HG03103 (cell line): ENCODE data around the gene ENPEP.
"Not testable (repeated sequence)": the region's sequence is repeated elsewhere in the genome, so short reads cannot be mapped to it uniquely, and the experiment has no call there.

Source experiments
- ATAC-seq: cut with Tn5 transposase; IDR thresholded peaks from one replicate; pipeline ENCODE4 v1.9.1; 2021; ENCODE audit warnings: low read depth; ENCODE audit not compliant: unreplicated experiment

ENPEP gene

DNA sequence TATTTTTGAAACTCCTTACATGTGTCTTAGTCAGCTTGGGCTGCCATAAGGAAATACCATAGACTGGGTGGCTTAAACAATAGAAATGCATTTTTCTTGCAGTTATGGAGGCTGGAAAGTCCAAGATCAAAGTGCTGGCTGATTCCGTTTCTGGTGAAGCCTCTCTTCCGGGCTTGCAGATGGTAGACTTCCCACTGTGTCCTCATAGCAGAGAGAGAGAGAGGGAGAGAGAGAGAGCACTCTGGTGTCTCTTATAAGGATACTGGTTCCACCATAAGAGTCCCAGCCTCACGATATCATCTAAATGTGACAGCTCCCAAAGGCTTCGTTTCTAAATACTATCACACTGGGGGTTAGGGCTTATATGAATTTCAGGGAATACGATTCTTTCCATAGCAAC lies 39.7 kb downstream of the ENPEP start:
- no peak for ATAC-seq

DNA sequence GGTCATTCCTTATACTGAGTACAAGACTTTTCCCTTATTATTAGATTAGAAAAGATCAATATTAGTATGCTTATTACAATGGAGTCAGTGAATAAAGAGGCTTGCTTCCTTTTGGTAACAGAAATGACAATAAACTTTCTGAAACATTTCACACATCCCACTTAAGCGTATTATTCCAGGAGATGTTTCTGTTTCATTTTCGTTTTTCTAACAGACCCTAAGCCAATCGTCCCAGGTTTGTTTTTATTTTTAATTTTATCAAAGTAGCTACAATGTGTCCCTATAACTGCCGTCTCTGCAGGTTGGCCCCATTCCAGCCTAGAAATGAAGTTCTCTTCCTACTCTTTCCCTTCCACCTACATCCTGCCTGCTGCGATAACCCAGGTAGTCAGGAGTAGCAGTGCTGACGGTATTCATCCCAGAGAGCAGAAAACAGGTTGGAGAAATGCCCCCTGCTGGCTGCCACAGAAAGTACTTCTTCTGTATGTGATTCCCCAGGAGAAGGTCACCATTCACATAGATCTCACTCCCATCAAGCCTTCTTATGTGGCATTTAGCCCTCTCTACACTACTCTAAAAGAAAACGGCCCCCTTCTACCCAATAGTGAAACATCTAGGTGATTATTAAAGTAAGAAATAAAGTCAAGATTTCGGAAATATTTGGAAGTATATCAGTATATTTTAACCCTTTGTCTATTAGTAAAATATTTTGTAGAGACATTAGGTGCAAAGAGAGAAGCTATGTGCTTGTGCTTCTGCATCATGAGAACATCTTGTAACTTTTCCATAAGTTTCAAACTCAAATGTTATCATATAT lies 40.4 kb downstream of the ENPEP start:
- ATAC-seq, result peak; percentile 88

DNA sequence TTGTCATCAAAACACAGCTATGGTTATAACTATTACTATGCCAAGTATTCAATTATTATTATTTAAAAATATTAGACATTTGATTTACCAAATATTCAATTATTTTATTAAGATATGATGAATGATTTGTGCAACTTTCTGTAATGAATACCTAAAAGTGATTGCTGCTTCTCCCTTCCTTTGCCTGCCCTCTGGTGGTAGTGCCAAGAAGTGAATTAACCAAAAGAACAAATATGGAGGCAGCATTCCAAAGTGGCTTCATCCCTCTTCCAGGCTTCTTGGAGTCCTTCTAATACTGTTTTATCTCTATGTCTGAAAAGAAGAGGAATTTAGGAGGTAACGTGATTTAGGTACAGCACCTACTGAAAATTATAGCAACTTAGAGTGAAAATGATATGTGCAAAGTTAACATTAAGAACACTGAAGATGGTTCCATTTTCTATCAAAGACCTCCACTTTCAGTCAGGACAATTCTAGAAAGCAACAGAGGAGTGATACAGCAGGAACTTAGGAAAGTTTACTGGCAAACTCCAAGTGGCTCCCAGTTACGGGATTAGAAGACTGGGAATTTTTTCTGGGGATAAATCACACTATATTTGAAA lies 43.0 kb downstream of the ENPEP start:
- ATAC-seq, result no peak

DNA sequence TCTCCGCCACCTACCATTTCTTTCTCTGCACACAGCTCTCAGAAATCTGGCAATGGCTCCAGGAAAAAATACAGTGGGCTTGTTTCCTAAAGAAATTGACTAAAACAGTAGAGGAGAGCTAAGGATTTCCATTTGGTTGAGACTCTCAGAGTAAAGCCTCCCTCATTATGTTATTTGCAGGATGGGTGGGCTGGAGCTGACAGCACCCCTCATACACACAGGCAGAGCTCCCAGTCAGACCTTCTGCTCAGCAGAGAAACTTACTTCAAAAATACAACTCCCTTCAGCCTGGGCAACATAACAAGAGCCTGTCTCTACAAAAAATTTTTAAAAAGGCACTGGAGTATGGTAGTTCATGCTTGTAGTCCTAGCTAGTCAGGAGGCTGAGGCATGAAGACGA lies 44.9 kb downstream of the ENPEP start:
- no peak for ATAC-seq

DNA sequence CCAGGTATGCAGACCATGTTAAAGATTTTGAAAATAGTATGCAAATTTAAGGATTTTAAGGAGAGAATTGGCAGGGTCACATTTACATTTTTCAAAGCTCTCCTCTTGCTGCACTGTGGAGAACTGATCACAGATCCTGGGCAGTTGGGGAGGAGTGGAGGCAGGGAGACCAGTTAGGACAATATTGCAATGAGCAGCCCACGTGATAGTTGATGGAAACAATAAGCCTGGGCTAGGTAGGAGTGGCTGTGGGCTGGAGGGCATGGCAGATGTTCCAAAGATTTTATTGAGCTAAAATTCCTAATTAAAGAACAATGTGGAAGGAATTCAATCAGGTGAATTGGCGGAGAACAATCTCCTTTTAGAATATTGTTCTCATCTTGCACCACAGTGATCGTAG lies 50.6 kb downstream of the ENPEP start:
- ATAC-seq, result no peak

DNA sequence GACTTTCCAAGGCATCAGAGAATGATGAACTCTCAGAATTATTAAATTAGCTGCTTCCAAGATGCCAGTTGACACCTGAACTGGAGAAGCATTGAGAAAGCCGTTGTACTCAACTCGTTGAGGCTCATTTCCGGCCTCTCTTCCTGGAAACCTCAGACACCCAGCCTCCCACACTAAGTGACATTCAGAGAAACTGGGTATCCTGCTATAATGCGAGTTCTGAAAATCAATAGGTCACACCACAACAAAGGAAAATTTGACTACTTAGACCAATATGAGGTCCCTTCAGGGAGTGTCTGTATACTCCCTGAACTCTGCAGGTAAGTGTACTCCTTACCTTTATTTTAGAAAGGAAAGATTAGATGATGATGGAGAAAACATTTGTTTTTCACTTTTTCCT lies 51.2 kb downstream of the ENPEP start:
- no peak for ATAC-seq

DNA sequence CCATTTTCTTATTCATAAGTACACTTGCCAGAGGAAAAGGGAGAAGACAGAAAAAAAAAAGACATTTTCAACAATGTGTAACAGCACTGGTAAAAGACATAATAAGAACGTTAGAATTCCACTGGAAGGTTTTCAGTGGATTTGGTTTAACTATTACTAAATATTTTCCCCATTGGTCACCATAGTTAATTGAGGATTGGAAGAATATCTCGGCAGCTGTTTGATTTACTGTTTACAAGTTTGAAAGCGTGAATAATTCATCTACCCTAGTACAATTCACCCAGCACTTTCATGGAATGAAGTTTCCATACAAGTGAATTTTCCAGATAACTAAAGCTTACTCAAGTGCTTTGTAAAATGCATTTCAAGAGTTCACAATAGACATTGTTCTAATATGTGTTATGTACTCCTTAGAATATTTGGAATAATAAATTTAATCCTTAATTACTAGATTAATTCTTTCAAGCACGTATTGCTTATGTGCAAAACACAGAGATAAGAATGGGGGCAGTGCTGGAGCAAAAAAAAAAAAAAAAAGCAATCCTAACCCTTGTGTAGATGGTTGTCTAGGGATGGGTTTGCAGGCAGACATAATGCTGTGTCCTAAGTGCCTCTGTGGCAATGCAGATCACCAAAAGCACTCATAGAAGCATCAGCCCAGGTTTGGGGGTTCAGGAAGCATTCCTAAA lies 57.1 kb downstream of the ENPEP start:
- no peak for ATAC-seq

DNA sequence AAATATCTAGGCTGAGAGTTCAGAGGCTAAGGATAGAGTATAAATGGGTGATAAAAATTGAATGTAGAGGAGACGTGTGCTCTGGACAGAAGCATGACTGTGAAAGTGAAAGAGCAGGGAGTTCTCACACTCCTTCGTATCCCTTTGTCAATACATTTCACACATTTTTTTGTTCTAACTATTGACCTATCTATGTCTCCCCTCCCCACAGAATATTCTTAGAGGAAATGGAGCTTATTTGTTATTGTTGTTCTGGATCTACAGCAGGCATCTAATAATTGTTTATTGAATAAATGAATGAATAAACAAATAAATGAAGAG lies 57.6 kb downstream of the ENPEP start:
- ATAC-seq, result no peak

DNA sequence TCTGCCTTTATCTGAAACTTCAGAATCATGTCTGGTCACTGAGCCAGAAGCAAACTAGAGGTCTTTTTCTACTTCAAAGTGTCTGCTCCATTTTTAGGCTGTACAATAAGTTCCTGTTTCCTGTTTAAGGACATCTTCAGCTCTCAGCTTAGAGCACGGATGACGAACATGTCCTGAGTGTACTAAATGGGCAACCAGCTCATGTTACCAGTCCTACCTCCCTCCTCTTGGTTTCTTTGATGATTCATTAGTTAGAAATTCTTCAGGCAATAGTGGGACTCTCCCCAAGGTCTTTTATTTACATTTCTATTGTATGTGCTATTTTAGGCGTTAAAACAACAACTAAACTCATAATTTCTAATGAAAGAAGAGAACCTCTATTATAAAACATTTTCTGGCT lies 58.0 kb downstream of the ENPEP start:
- no peak for ATAC-seq

DNA sequence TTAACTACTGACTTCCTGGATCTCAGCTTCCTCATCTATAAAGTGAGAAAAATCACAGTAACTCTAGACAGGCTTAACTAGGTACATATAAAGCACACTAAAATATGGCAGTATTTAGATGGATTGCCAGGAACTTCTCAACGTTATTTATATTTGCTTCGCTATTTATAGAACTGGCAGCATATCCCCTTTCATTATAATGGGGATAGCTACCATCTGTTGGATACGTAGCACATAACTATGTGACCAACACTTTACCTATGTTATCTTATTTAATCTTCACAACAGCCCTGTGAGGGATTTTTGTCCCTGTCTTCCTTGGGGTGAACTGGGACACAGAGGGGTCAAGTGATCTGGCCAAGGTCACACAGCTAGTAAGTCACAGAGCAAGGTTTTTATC lies 64.6 kb downstream of the ENPEP start:
- no peak for ATAC-seq

DNA sequence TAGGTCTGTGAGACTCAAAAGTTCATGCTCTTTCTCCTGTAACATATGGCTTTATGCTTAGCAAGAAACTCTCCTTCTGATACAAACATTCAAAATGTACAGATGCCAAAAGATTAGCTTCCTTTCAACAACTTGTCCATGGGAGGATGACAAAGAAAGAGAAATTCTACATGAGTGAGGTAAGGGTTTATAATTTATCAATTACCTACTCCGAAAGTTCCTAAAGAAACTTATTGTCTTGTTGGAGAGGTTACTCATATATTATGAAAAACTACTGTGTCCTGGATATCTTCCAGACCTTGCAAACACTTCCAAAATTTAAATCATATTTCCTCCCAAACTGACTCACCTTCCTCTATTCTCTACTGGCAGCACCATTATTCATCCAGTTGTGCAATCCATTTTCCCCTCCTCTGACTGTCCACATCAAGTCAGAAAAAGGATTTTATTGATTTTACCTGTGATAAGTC lies 65.1 kb downstream of the ENPEP start:
- no peak for ATAC-seq

DNA sequence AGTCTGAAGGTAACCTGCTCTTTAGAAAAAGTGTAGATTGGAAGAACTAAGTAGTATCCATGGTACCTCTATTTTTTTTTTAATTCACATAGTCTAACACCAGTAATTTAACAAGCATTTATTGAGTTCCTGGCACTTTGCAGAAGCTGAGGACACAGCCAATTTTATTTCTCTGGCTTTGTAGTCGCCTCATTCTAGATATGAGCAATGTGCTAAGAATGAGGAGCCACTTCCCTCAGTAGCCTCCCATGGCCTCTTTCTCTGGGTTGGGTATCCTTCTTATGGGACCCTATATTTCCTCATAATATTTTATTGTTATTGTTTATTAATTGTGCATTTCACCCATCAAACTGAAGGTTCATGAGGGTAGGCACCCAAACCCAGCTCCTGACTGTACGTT lies 67.6 kb downstream of the ENPEP start:
- no peak for ATAC-seq

DNA sequence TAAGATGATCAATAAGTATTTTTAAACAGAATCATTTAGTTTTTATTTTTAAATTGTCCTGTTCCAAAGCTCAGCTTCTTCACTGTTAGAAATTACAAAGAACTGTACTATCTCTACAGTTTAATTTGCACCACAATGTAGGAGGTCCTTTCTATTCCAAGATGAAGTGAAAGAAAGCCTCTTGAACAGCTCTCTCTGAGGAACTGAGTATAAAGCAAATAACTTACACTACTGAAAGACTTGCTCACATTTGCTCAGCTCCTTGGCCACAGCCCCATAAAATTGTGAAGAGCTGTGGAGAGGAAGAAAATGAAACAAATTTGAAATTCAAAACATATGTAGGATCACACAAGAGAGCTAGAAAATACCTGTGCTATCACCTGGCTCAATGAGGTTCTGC lies 68.6 kb downstream of the ENPEP start:
- ATAC-seq, result no peak

DNA sequence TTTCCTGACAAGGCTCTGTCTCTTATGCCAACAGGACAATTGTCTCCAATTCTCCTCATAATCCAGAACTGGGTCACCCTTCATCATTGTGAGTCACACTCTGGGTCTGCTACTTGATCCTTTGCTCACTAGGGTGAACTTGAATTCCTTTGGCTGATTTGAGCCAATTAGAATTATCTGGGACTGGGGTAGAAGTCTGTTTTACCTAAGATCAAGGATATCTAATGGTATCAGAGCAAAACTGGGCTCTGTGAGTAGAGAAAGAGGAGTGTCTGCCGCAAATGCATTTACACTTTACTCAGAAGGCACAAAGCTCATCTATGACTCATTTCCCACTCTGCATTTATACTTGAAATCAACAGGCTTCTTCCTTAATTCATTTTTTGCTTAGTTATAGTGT lies 74.3 kb downstream of the ENPEP start:
- ATAC-seq, result no peak

DNA sequence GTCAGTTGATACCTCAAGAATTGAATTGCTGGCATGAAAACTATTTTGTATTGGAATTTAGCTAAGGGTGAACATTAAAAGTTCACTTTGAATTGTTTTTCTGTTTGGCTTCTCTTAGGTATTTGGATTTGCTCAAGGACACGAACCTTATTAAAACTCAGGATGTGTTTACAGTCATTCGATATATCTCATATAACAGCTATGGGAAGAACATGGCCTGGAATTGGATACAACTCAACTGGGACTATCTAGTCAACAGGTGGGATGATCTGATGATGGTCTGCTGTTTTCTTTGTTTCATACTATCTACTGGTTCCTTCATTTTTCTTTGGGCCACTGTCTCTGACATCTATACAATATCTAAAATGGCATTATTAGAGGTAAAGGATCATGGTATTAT lies 77.2 kb downstream of the ENPEP start:
- ATAC-seq, result no peak

DNA sequence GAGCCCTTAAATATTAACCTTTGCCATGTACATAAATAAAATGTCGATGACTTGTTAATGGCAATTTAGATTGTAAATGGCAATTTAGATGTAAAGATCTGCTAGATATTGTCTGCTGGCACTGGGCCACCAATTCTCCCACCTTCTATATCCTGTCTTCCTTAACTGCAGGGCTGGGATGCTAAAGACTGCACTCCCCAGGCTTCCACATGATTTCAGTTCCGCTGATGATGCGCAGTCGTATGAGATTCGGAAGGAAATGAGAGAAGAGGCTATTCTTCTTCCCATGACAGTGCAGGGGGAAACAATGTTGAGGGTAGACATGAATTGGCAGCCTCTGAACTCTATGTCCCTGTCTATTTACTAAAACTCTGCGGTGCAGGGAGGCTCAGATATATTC lies 91.3 kb downstream of the ENPEP start:
- ATAC-seq, result no peak

DNA sequence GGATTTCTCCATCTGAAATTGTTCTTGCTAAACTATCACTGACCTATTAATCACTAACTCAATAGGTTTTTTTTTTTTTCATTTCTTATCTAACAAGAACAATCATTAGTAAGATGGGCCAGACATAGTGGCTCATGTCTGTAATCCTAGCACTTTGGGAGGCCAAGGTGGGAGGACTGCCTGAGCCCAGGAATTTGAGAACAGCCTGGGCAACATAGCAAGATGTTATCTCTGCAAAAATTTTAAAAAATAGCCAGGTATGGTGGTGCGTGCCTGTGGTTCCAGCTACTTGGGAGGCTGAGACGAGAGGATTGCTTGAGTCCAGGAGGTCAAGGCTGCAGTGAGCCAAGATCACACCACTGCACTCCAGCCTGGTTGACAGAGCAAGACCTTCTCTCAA lies 100.7 kb downstream of the ENPEP start:
- ATAC-seq, result not testable (repeated sequence)

DNA sequence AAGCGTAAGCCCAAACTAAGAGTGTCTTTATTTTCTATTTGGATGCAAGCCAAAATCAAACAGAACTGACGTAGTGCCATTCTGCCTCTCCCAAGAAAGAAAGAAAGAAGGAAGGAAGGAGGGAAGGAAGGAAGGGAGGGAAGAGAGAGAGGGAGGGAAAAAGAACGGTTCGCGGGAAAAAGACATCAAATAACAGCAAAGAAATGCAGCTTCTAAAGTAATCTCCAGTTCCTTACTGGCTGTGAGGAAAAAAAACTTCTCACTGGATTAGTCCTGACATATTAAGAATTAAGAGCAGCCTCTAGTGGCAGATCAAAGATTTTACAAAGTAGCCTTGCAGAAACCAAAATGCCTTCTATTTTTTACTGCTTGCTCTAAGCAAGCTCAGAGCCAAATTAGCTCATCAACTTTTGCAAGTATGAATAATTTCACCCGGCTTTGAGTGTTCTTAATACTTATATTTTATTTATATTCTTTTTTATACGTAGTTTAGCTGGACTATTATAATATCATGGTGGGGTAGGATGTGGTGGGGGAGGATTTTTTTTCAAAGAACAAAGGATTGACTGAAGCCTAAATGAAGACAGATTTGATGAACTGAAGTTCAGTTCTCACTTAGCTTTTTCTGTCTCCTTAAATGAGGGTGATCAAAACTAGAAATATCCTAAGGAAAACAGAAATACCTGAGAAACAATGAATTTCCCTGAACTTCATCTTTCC lies 110.3 kb downstream of the ENPEP start:
- no peak for ATAC-seq

DNA sequence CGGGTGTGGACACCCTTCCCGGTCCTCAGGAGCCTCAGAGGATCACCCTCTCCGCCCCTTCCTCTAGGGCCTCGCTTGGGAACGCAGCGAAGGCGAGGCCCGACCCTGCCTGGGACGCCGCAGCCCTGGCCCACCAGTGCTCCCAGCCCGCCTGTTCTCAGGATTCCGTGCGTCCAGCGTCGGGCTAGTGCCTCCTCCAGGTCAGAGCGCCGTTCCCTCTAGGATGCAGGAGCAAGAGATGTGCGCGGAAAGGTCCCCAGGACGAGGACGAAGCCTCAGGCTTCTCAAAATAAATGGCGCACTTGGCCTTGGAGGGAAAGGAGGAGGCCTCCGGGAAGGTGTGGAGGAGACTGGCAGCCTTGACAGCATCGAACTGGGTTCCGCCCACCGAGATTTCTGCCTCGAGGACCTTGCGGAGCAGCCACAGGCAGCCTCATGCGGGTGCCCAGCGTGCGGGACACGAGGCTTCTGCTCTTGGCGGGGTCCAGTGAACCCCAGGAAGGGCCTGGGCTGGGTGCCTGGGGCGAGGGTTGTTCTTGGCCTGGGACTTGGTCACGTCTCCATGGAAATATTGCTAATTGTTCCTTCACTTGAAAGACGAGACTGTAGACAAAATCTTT lies 111.8 kb downstream of the ENPEP start:
- ATAC-seq, result no peak

DNA sequence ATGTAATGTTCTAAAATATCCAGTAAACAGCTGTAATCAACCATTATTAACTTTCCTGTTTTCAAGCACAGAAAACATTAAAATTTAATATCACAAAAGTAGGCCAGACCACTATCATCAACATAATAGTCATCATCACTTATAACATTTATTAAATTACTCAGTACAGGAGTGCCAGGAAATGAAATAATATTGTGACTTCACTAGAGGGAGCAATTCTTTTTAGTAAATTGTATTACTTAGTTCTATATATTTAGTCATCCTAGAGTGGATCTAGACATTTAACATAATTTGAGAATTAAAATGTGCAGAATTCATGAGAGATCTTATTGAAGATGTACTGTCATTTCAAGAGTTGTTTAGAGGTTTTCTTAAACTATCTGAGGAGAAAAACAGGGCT lies 113.3 kb downstream of the ENPEP start:
- ATAC-seq, result no peak

DNA sequence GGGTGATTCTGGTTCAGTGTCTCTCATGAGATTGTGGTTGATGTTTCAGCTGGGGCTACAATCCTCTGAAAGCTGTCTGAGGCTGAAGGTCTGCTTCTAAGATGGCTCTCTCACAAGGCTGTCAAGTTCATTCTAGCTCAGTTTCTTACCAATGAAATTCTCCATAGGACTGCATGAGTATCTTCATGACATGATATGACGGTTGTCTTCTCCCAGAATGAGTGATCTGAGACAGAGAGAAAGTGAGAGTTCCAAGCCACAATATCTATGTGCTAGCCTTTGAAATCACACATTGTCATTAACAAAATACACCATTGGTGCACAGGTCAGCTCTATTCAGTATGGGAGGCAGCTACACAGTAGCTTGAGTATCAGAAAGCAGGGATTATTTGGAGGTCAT lies 119.6 kb downstream of the ENPEP start:
- no peak for ATAC-seq
